ENCODE measurements around the gene ANKS1A.

- TF ChIP-seq ZNF654 (tag by site-specific recombination; IDR thresholded peaks at IDR 0.05; ENCODE audit: low read depth) (no peak), ZNF354C (tag by site-specific recombination; IDR thresholded peaks at IDR 0.05; ENCODE audit: borderline replicate concordance, low read depth) (no peak), ZNF302 (tag by site-specific recombination; IDR thresholded peaks at IDR 0.05; ENCODE audit: low read depth) (no peak), PATZ1 (tag by site-specific recombination; IDR thresholded peaks at IDR 0.05) (no peak), CTCF (tag by site-specific recombination; IDR thresholded peaks at IDR 0.05) (no peak), ZNF704 (tag by site-specific recombination; IDR thresholded peaks at IDR 0.05) (no peak), ZNF394 (tag by site-specific recombination; IDR thresholded peaks at IDR 0.05; ENCODE audit: borderline replicate concordance) (no peak)
Measured at GRCh38 chr6:35080821-35081425, 191.9 kb downstream of the ANKS1A start.

All from HEK293 (cell line).